BLaER1 treated with 17β-estradiol and CSF1 and Interleukin-3, amounts not matched to agents 10 nM and 100 nM (cell line): Measurements from ENCODE around the gene PLEKHA4.
A peak's percentile ranks its signal among the peaks of the same experiment; 100 is the strongest.
"Not testable (repeated sequence)": the region's sequence is repeated elsewhere in the genome, so short reads cannot be mapped to it uniquely, and the experiment has no call there.

Experiments used
- H3K27ac ChIP-seq, 11 experiments: shearing (Covaris generic); formaldehyde crosslinking; 2 replicates each; pipeline ENCODE4 v1.8.1; 2022
- H3K27me3 ChIP-seq, 11 experiments: shearing (Covaris generic); formaldehyde crosslinking; 2 replicates each; pipeline ENCODE4 v1.8.1; 2022
- H3K36me3 ChIP-seq, 11 experiments: shearing (Covaris generic); formaldehyde crosslinking; 2 replicates each; pipeline ENCODE4 v1.8.1; 2022
- H3K4me1 ChIP-seq, 10 experiments: shearing (Covaris generic); formaldehyde crosslinking; 2 replicates each; pipeline ENCODE4 v1.8.1; 2022
- H3K4me2 ChIP-seq, 11 experiments: shearing (Covaris generic); formaldehyde crosslinking; 2 replicates each; pipeline ENCODE4 v1.8.1; 2022
- H3K4me3 ChIP-seq, 10 experiments: shearing (Covaris generic); formaldehyde crosslinking; 2 replicates each; pipeline ENCODE4 v1.8.1; 2022
- H3K9ac ChIP-seq, 11 experiments: shearing (Covaris generic); formaldehyde crosslinking; 2 replicates each; pipeline ENCODE4 v1.8.1; 2022
- H3K9me3 ChIP-seq, 11 experiments: shearing (Covaris generic); formaldehyde crosslinking; replicated peaks in 1 of 11; 2 replicates each; pipeline ENCODE4 v1.8.1; 2022
- H4K20me1 ChIP-seq, 11 experiments: shearing (Covaris generic); formaldehyde crosslinking; 2 replicates each; pipeline ENCODE4 v1.8.1; 2022
- Cebpa-rat ChIP-seq, 11 experiments: shearing (Covaris generic); IDR thresholded peaks; 2 replicates each; pipeline ENCODE4 v1.8.1; 2022

Gene PLEKHA4

GRCh38 chr19:48861313-48861712, 7.1 kb downstream of the PLEKHA4 start:
- Histone ChIP-seq H3K4me1 (peaks cover 4 to 18% (median 16%) of the 10 kb centered on the region in 10 experiments; a peak in 19 of 20 replicates), H3K4me3 (no peak overlapping the region), H3K36me3 (no peaks in the 10 kb centered on the region), H4K20me1 (no peaks in the 10 kb centered on the region), H3K4me2 (no peak overlapping the region), H3K27ac (no peak overlapping the region), H3K27me3 (no peaks in the 10 kb centered on the region), H3K9me3 (no peaks in the 10 kb centered on the region), H3K9ac (no peak overlapping the region)
- TF ChIP-seq Cebpa-rat (IDR thresholded peaks at IDR 0.05): no peak

- Histone ChIP-seq H3K36me3 (no peaks in the 10 kb centered on the region), H4K20me1 (no peaks in the 10 kb centered on the region), H3K27me3 (no peaks in the 10 kb centered on the region), H3K9ac (no peak overlapping the region), H3K27ac (no peak overlapping the region), H3K4me3 (no peak overlapping the region), H3K4me1 (peaks cover 0 to 13% (median 10%) of the 10 kb centered on the region in 10 experiments; a peak in 14 of 20 replicates), H3K9me3 (no peaks in the 10 kb centered on the region), H3K4me2 (peak overlapping the region in 2 of 11 experiments; percentile 46 to 66; a peak in 2 of 22 replicates)
- TF ChIP-seq Cebpa-rat (IDR thresholded peaks at IDR 0.05): no peak
These were observed 8.5 kb downstream of the PLEKHA4 start for GRCh38 chr19:48859711-48860572.

GRCh38 chr19:48858984-48859710, 9.3 kb downstream of the PLEKHA4 start:
- H3K4me3 ChIP-seq: peak overlapping the region in 2 of 10 experiments; percentile 14 to 19; a peak in 2 of 20 replicates
- no peaks in the 10 kb centered on the region for H3K9me3 ChIP-seq
- no peak for TF ChIP-seq Cebpa-rat (IDR thresholded peaks at IDR 0.05)
- H3K4me1 ChIP-seq: peaks cover 0 to 13% (median 10%) of the 10 kb centered on the region in 10 experiments; a peak in 14 of 20 replicates
- peak overlapping the region; percentile 26 to 66 (median 48); a peak in 18 of 22 replicates for H3K4me2 ChIP-seq
- H3K36me3 ChIP-seq: no peaks in the 10 kb centered on the region
- H4K20me1 ChIP-seq: no peaks in the 10 kb centered on the region
- peak overlapping the region in 3 of 11 experiments; percentile 3 to 37 (median 3); a peak in 2 of 22 replicates for H3K27ac ChIP-seq
- peak overlapping the region in 2 of 11 experiments; percentile 29 to 50; a peak in 3 of 22 replicates for H3K9ac ChIP-seq
- no peaks in the 10 kb centered on the region for H3K27me3 ChIP-seq

GRCh38 chr19:48856921-48857320, 11.5 kb downstream of the PLEKHA4 start:
- TF ChIP-seq Cebpa-rat (IDR thresholded peaks at IDR 0.05): no peak
- no peaks in the 10 kb centered on the region for H4K20me1 ChIP-seq
- no peaks in the 10 kb centered on the region for H3K36me3 ChIP-seq
- no peak overlapping the region for H3K4me3 ChIP-seq
- no peaks in the 10 kb centered on the region for H3K27me3 ChIP-seq
- no peak overlapping the region for H3K9ac ChIP-seq
- H3K4me2 ChIP-seq: no peak overlapping the region
- no peaks in the 10 kb centered on the region for H3K9me3 ChIP-seq
- H3K27ac ChIP-seq: no peak overlapping the region
- H3K4me1 ChIP-seq: peaks cover 0 to 13% (median 10%) of the 10 kb centered on the region in 10 experiments; a peak in 14 of 20 replicates

- no peak for TF ChIP-seq Cebpa-rat (IDR thresholded peaks at IDR 0.05)
- Histone ChIP-seq H3K9ac (no peak overlapping the region), H3K4me1 (peaks cover 0 to 8% (median 5%) of the 10 kb centered on the region in 10 experiments; a peak in 14 of 20 replicates)
These were observed 14.3 kb downstream of the PLEKHA4 start for GRCh38 chr19:48854103-48854502.

GRCh38 chr19:48853483-48853882, 14.9 kb downstream of the PLEKHA4 start:
- H3K27ac ChIP-seq: no peak overlapping the region
- no peak for TF ChIP-seq Cebpa-rat (IDR thresholded peaks at IDR 0.05)
- H3K9me3 ChIP-seq: no peaks in the 10 kb centered on the region
- no peak overlapping the region for H3K4me3 ChIP-seq
- H3K4me1 ChIP-seq: peaks cover 0 to 6% (median 0%) of the 10 kb centered on the region in 10 experiments; a peak in 3 of 20 replicates
- H4K20me1 ChIP-seq: no peaks in the 10 kb centered on the region
- H3K4me2 ChIP-seq: no peak overlapping the region
- no peaks in the 10 kb centered on the region for H3K36me3 ChIP-seq
- H3K9ac ChIP-seq: no peak overlapping the region
- H3K27me3 ChIP-seq: no peaks in the 10 kb centered on the region

More at GRCh38 chr19:48854103-48854502, 14.3 kb downstream of the PLEKHA4 start:
- no peaks in the 10 kb centered on the region for H4K20me1 ChIP-seq
- H3K36me3 ChIP-seq: no peaks in the 10 kb centered on the region
- H3K27ac ChIP-seq: no peak overlapping the region
- H3K4me3 ChIP-seq: no peak overlapping the region
- H3K4me2 ChIP-seq: no peak overlapping the region
- H3K9me3 ChIP-seq: no peaks in the 10 kb centered on the region
- H3K27me3 ChIP-seq: no peaks in the 10 kb centered on the region

GRCh38 chr19:48852292-48852691, 16.1 kb downstream of the PLEKHA4 start:
- no peak overlapping the region for H3K4me3 ChIP-seq
- no peaks in the 10 kb centered on the region for H4K20me1 ChIP-seq
- no peaks in the 10 kb centered on the region for H3K9me3 ChIP-seq
- H3K27me3 ChIP-seq: no peaks in the 10 kb centered on the region
- no peaks in the 10 kb centered on the region for H3K36me3 ChIP-seq
- no peak overlapping the region for H3K4me2 ChIP-seq
- no peak for TF ChIP-seq Cebpa-rat (IDR thresholded peaks at IDR 0.05)
- H3K27ac ChIP-seq: no peak overlapping the region
- peaks cover 0 to 6% (median 0%) of the 10 kb centered on the region in 10 experiments; a peak in 2 of 20 replicates for H3K4me1 ChIP-seq
- no peak overlapping the region for H3K9ac ChIP-seq

GRCh38 chr19:48846659-48847058, 21.8 kb downstream of the PLEKHA4 start:
- H3K9ac ChIP-seq, H3K27me3 ChIP-seq, H3K4me3 ChIP-seq, H3K27ac ChIP-seq, H3K4me2 ChIP-seq, H3K36me3 ChIP-seq, H3K9me3 ChIP-seq, H4K20me1 ChIP-seq: not testable (repeated sequence)
- peaks cover 0 to 14% (median 0%) of the 10 kb centered on the region in 10 experiments; a peak in 4 of 20 replicates for H3K4me1 ChIP-seq

- no peak for TF ChIP-seq Cebpa-rat (IDR thresholded peaks at IDR 0.05)
- H3K9ac ChIP-seq: no peak overlapping the region
- no peak overlapping the region for H3K4me3 ChIP-seq
- no peak overlapping the region for H3K4me2 ChIP-seq
- no peaks in the 10 kb centered on the region for H4K20me1 ChIP-seq
- no peaks in the 10 kb centered on the region for H3K27me3 ChIP-seq
- H3K27ac ChIP-seq: no peak overlapping the region
- H3K4me1 ChIP-seq: peaks cover 0 to 14% (median 0%) of the 10 kb centered on the region in 10 experiments; a peak in 4 of 20 replicates
- H3K9me3 ChIP-seq: no peaks in the 10 kb centered on the region
- no peaks in the 10 kb centered on the region for H3K36me3 ChIP-seq
These were observed 23.0 kb downstream of the PLEKHA4 start for GRCh38 chr19:48845384-48845783.
